GM23338 (cell line): ENCODE data around the gene ALPP. TPM values are rescaled to one million over a fixed set of nuclear protein-coding genes. Genes with fewer than 3 reads are reported as not detected.

ENCODE experiments used
- ATAC-seq: fragments of 200-7000 bp; cut with Tn5 transposase; 3 replicates; pipeline ENCODE4 v1.9.1; 2020
- DNase-seq: peaks from one replicate; pipeline ENCODE4 v3.0.0-alpha.2; 2015; ENCODE audit warnings: low spot score
- H2AFZ ChIP-seq: fragments of 200-600 bp; sonication (generic); 2 replicates; pipeline ENCODE4 v1.8.0; 2016; ENCODE audit warnings: antibody characterized with exemption, mild to moderate bottlenecking, moderate library complexity
- H3F3A ChIP-seq: fragments of 200-600 bp; sonication (generic); replicated peaks from 2 replicates; pipeline ENCODE4 v1.8.0; 2017; ENCODE audit warnings: antibody characterized with exemption, mixed run types, low read depth
- H3K27ac ChIP-seq: fragments of 200-600 bp; sonication (generic); 2 replicates; pipeline ENCODE4 v1.6.1; 2016; ENCODE audit warnings: low read depth
- H3K27me3 ChIP-seq: fragments of 200-600 bp; sonication (generic); 2 replicates; pipeline ENCODE4 v1.8.0; 2016; ENCODE audit warnings: mild to moderate bottlenecking, mixed run types, moderate library complexity; ENCODE audit not compliant: insufficient read depth
- H3K36me3 ChIP-seq: fragments of 200-600 bp; sonication (generic); 2 replicates; pipeline ENCODE4 v1.8.0; 2016; ENCODE audit warnings: mild to moderate bottlenecking; ENCODE audit not compliant: insufficient read depth
- H3K4me1 ChIP-seq: fragments of 200-600 bp; sonication (generic); 2 replicates; pipeline ENCODE4 v1.8.0; 2016; ENCODE audit warnings: mild to moderate bottlenecking, moderate library complexity; ENCODE audit not compliant: insufficient read depth
- H3K4me2 ChIP-seq: fragments of 200-600 bp; sonication (generic); 2 replicates; pipeline ENCODE4 v1.7.1; 2017; ENCODE audit warnings: mixed run types
- H3K4me3 ChIP-seq: fragments of 200-600 bp; sonication (generic); 2 replicates; pipeline ENCODE4 v1.6.1; 2016; ENCODE audit warnings: mixed run types
- H3K79me2 ChIP-seq: fragments of 200-600 bp; sonication (generic); replicated peaks from 2 replicates; pipeline ENCODE4 v1.8.0; 2017; ENCODE audit warnings: mild to moderate bottlenecking; ENCODE audit not compliant: insufficient read depth
- H3K9me2 ChIP-seq: fragments of 200-600 bp; sonication (generic); 2 replicates; pipeline ENCODE4 v1.8.0; 2017; ENCODE audit not compliant: insufficient read depth
- H4K20me1 ChIP-seq: fragments of 200-600 bp; sonication (generic); replicated peaks from 2 replicates; pipeline ENCODE4 v1.8.0; 2017; ENCODE audit warnings: mild to moderate bottlenecking; ENCODE audit not compliant: insufficient read depth
- H3K27ac Mint-ChIP-seq: 2 replicates; pipeline ENCODE4 v1.8.0; 2020; ENCODE audit warnings: inconsistent platforms, mild to moderate bottlenecking, moderate library complexity, mixed read lengths
- H3K27me3 Mint-ChIP-seq: 3 replicates; pipeline ENCODE4 v1.8.0; 2022; ENCODE audit warnings: low read depth, mild to moderate bottlenecking, moderate library complexity, mixed read lengths, inconsistent platforms; ENCODE audit not compliant: insufficient read depth, poor library complexity
- H3K36me3 Mint-ChIP-seq: 3 replicates; pipeline ENCODE4 v1.8.0; 2021; ENCODE audit warnings: low read depth, mild to moderate bottlenecking, inconsistent platforms, moderate library complexity, mixed read lengths
- H3K4me1 Mint-ChIP-seq: 3 replicates; pipeline ENCODE4 v1.8.0; 2020; ENCODE audit warnings: mild to moderate bottlenecking, inconsistent platforms, mixed read lengths
- H3K4me3 Mint-ChIP-seq: 3 replicates; pipeline ENCODE4 v1.8.0; 2021; ENCODE audit warnings: moderate library complexity, mild to moderate bottlenecking, inconsistent platforms, mixed read lengths
- H3K9me3 Mint-ChIP-seq: 3 replicates; pipeline ENCODE4 v1.8.0; 2020; ENCODE audit warnings: moderate library complexity, mild to moderate bottlenecking, inconsistent platforms, mixed read lengths
- EZH2 ChIP-seq: fragments of 200-600 bp; sonication (generic); IDR thresholded peaks from one replicate; pipeline ENCODE4 v1.8.0; 2017; ENCODE audit warnings: antibody characterized with exemption, mild to moderate bottlenecking, low read depth; ENCODE audit not compliant: unreplicated experiment
- JUNB ChIP-seq: IDR thresholded peaks from one replicate; pipeline ENCODE4 v1.6.1; 2016; ENCODE audit warnings: antibody characterized with exemption; ENCODE audit not compliant: unreplicated experiment
- NANOG ChIP-seq: IDR thresholded peaks from 2 replicates; pipeline ENCODE4 v1.6.1; 2016; ENCODE audit warnings: antibody characterized with exemption, borderline replicate concordance
- POLR2AphosphoS5 ChIP-seq: IDR thresholded peaks from 2 replicates; pipeline ENCODE4 v1.6.1; 2016; ENCODE audit warnings: antibody characterized with exemption, low read depth
- REST ChIP-seq: IDR thresholded peaks from one replicate; pipeline ENCODE4 v1.6.1; 2018; ENCODE audit warnings: antibody characterized with exemption; ENCODE audit not compliant: unreplicated experiment
- STAT1 ChIP-seq: IDR thresholded peaks from one replicate; pipeline ENCODE4 v1.6.1; 2016; ENCODE audit warnings: antibody characterized with exemption; ENCODE audit not compliant: unreplicated experiment
- ZNF114 ChIP-seq: fragments of 250-450 bp; sonication (Bioruptor Pico); IDR thresholded peaks from 2 replicates; pipeline ENCODE4 v1.5.0; 2020; ENCODE audit warnings: mild to moderate bottlenecking, moderate library complexity
- ZNF331 ChIP-seq: fragments of 250-450 bp; sonication (Bioruptor Pico); IDR thresholded peaks from 2 replicates; pipeline ENCODE4 v1.5.0; 2020; ENCODE audit warnings: low read depth, mild to moderate bottlenecking, moderate library complexity
- polyA plus RNA-seq: library from polyadenylated mRNA; unstranded; fragments of >200 nt; fragmentation: Nextera tagmentation; extraction: Ambion mirVana; gene quantifications from 2 replicates; pipeline ENCODE4 v1.2.1, GENCODE V29; 2016
- total RNA-seq: library from RNA; depleted of rRNA; stranded (reverse); fragments of >200 nt; shearing (Covaris generic); gene quantifications from 2 replicates; pipeline ENCODE4 v1.2.3, GENCODE V29; 2014
- TF ChIP-seq, protein P1 (sequence below), 2 experiments: fragments of 200-600 bp in 1 of 2; sonication (generic) in 1 of 2; conservative IDR thresholded peaks; 2 replicates each; pipeline versions ENCODE4 v1.5.1 to v1.6.1; 2016 to 2017; ENCODE audit warnings: antibody characterized with exemption in 2 of 2, low read depth in 2 of 2, mild to moderate bottlenecking in 2 of 2, moderate library complexity in 1 of 2

ALPP gene
- total and polyA plus RNA-seq, 2 experiments from 2014 or later, result 0.28 TPM; not detected in 1

DNA sequence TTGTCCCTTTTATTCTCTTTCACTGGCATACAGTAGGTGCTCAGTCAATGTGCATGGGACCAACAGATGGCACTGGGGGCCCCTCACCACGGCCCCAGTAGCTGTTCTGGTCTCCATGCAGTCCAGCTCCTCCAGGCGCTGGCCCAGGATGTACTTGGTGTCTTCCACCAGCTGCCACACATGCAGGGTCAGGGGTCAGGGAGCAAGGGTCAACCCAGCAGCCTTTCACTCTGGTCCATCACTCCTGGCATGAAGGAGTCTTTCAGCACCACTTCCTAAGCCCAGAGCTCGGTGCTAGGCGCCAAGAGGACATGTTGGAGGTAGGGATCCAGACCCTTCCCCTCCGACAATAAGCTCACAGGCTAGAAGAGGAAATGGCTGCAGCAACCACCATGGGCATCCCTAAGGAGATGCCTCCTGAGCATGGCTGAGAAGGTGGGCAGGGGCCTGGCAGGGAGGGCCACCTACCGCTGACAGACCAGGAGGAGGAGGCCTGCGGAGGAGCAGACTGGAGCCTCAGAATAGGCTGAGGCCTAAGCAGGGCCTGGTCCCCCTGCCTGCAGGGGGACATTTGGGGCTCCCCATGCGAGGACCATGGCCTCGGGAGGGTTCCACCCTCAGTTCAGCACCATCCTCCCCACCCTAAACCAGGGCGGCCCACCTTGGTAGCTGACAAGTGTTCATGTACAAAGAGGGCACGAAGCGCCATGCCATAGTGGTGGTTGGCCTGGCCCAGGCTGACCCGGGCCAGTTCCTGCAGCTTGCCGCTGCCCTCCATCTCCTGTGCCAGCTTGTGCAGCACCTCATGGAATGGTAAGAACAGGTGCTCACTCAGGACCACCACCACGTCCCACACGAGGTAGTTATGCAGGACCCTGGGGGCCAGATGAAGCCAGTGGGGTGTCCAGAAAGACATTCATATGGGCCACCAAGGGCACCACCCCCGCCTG lies 38.2 kb downstream of the ALPP start:
- peaks cover 6% of the 10 kb centered on the region for H3K4me1 ChIP-seq
- peaks cover 39% of the 10 kb centered on the region for H3K27me3 ChIP-seq
- peaks cover 2% of the 10 kb centered on the region for H3F3A ChIP-seq
- peaks cover 19% of the 10 kb centered on the region; the same call in 1 of the 2 replicates for H3K79me2 ChIP-seq
- Mint-ChIP-seq H3K36me3 (peaks cover 14% of the 10 kb centered on the region), H3K27ac (no peak overlapping the region), H3K27me3 (peaks cover 48% of the 10 kb centered on the region), H3K4me3 (no peak overlapping the region), H3K9me3 (peaks cover 3% of the 10 kb centered on the region; the same call in 1 of the 3 replicates), H3K4me1 (peaks cover 7% of the 10 kb centered on the region)
- H2AFZ ChIP-seq, result no peak overlapping the region
- H3K4me2 ChIP-seq, result no peak overlapping the region
- no peaks in the 10 kb centered on the region for H3K36me3 ChIP-seq
- ATAC-seq (no peak), DNase-seq (no peak)
- no peak overlapping the region for H3K27ac ChIP-seq
- H4K20me1 ChIP-seq, result 0 out of 2 replicates have a peak, but pooled peaks cover 4% of the 10 kb centered on the region
- 0 out of 2 replicates have a peak, but pooled peaks cover 3% of the 10 kb centered on the region for H3K9me2 ChIP-seq
- TF ChIP-seq ZNF331 (CRISPR knock-in tag) (no peak), STAT1 (no peak), JUNB (no peak), ZNF114 (CRISPR knock-in tag) (no peak), NANOG (no peak), EZH2 (no peak)
- no peak overlapping the region for H3K4me3 ChIP-seq

GRCh38 chr2:232417489-232417888 lies 38.9 kb downstream of the ALPP start:
- peaks cover 13% of the 10 kb centered on the region for H3K4me1 Mint-ChIP-seq
- H4K20me1 ChIP-seq, result 0 out of 2 replicates have a peak, but pooled peaks cover 4% of the 10 kb centered on the region
- H3K79me2 ChIP-seq, result peaks cover 19% of the 10 kb centered on the region; the same call in 1 of the 2 replicates
- H3K36me3 ChIP-seq, result no peaks in the 10 kb centered on the region
- H3F3A ChIP-seq, result peaks cover 9% of the 10 kb centered on the region
- DNase-seq, result no peak
- no peak overlapping the region for H3K4me3 Mint-ChIP-seq
- no peak for ATAC-seq
- H3K27ac Mint-ChIP-seq, result no peak overlapping the region
- 0 out of 2 replicates have a peak, but pooled peaks cover 3% of the 10 kb centered on the region for H3K9me2 ChIP-seq
- H3K36me3 Mint-ChIP-seq, result peaks cover 21% of the 10 kb centered on the region
- peaks cover 55% of the 10 kb centered on the region for H3K27me3 Mint-ChIP-seq
- no peak overlapping the region for H3K4me2 ChIP-seq
- peaks cover 44% of the 10 kb centered on the region for H3K27me3 ChIP-seq
- peaks cover 13% of the 10 kb centered on the region for H3K4me1 ChIP-seq
- H2AFZ ChIP-seq, result no peak overlapping the region
- no peak overlapping the region for H3K4me3 ChIP-seq
- peaks cover 10% of the 10 kb centered on the region for H3K9me3 Mint-ChIP-seq
- no peak overlapping the region for H3K27ac ChIP-seq
- no peak for TF ChIP-seq STAT1
- no peak for TF ChIP-seq JUNB
- TF ChIP-seq, protein P1, sequence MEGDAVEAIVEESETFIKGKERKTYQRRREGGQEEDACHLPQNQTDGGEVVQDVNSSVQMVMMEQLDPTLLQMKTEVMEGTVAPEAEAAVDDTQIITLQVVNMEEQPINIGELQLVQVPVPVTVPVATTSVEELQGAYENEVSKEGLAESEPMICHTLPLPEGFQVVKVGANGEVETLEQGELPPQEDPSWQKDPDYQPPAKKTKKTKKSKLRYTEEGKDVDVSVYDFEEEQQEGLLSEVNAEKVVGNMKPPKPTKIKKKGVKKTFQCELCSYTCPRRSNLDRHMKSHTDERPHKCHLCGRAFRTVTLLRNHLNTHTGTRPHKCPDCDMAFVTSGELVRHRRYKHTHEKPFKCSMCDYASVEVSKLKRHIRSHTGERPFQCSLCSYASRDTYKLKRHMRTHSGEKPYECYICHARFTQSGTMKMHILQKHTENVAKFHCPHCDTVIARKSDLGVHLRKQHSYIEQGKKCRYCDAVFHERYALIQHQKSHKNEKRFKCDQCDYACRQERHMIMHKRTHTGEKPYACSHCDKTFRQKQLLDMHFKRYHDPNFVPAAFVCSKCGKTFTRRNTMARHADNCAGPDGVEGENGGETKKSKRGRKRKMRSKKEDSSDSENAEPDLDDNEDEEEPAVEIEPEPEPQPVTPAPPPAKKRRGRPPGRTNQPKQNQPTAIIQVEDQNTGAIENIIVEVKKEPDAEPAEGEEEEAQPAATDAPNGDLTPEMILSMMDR (conservative IDR thresholded peaks at IDR 0.05; ENCODE audit: low read depth in 2 of 2), result no peak
- TF ChIP-seq ZNF114 (CRISPR knock-in tag), result no peak
- TF ChIP-seq POLR2AphosphoS5, result no peak
- no peak for TF ChIP-seq REST
